NCI-H2029 treated with DMSO at 0.1 percent for 48 hours (cell line): Measurements from ENCODE around the gene LRFN4.

Experiments used
- DNase-seq: peaks from one replicate; lab custom pipeline; 2025; lab: John Stamatoyannopoulos, UW

The LRFN4 gene

DNA sequence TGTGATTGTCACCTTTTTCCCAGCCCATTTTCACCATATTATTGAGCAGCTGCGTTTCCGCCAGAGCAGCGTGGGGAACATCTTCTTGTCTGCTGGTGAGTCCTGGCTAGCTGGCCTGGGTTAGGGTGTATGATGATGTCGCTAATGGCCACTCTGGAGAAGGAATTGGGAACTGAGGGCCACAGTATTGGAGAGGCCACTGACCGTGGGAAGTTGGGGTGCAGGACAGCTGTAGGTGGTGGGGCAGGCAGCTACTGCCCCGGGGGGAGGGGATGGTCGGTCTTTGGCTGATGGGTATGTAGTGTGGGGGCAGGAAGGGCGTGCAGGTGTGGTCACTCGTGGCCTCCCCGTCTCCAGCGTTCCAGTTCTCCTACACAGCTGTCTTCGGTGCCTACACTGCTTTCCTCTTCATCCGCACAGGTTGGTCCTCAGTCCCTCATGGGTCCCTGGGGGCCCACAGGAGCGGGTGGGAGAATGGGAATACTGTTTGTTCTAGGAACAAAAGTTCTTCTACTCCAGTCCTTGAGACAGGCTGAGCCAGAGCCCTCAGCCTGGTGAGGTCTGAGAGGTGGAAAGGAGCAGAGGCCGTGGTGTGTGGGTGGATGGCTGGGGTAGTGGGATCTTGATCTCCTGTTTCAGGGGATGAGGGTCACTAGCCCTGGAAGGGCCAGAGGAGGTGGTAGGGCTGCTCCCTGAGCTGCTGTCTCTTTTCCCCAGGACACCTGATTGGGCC is 11.6 kb upstream of the LRFN4 start:
- DNase-seq: no peak

- DNase-seq: no peak
Observed at GRCh38 chr11:66845876-66846212, 11.0 kb upstream of the LRFN4 start.

DNA sequence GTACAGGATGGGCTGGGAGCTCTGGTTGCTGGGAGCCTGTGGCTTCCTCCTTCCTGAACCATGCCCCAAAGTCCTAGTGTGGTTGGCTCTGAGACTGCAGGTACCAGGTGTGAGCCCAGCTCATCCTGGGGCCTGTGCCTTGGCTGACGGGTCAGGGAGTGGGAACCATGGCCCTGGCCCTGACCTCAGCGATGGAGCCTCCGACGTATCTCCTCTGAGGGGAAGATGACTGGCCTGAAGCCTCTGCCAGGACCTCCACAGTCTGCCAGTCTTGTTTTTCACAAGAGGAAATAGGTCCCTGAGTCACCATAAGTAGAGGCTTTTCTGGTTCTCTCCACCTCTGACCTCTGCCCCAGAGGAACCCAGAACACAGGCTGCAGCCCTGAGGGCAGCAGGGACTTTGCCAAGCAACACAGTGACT is 10.2 kb upstream of the LRFN4 start:
- DNase-seq: no peak

- DNase-seq: no peak
Observed at GRCh38 chr11:66847461-66848232, 9.2 kb upstream of the LRFN4 start.

GRCh38 chr11:66848671-66849500 is 8.0 kb upstream of the LRFN4 start:
- DNase-seq: no peak

DNA sequence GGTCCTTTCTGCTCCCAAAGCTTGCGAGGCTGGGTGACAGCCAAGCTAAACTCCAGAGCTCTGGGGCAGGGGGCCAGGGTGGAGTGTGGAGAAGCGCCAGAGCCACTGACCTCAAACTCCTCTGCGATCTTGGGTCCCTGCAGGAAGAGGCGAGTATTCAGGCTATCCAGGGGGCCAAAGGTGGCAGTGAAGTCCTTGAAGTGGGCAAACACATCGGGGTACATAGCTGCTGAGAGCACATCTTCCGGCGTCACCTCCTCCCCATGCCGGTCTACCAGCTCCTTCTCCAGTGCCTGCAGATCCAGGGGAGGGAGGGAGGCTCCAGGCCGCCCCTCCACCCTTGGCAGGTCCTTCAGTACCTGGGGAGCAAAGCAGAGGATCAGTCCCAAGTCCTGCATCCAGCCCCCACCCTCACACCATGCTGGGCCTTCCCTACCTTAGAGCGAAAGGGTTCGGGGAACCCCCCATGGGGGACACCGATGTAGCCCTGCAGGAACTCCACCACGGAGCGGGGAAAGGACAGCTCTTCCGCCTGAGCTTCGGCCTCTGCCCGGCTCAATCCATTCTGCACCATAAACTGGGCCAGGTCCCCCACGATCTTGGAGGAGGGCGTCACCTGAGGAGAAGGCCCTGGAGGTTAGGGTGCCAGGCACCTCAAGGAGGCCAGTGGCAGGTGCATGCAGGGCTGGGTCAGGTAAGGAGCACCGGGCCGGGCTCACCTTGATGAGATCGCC is 7.2 kb upstream of the LRFN4 start:
- DNase-seq: no peak

- no peak for DNase-seq
Observed at GRCh38 chr11:66850235-66850587, 6.7 kb upstream of the LRFN4 start.

DNA sequence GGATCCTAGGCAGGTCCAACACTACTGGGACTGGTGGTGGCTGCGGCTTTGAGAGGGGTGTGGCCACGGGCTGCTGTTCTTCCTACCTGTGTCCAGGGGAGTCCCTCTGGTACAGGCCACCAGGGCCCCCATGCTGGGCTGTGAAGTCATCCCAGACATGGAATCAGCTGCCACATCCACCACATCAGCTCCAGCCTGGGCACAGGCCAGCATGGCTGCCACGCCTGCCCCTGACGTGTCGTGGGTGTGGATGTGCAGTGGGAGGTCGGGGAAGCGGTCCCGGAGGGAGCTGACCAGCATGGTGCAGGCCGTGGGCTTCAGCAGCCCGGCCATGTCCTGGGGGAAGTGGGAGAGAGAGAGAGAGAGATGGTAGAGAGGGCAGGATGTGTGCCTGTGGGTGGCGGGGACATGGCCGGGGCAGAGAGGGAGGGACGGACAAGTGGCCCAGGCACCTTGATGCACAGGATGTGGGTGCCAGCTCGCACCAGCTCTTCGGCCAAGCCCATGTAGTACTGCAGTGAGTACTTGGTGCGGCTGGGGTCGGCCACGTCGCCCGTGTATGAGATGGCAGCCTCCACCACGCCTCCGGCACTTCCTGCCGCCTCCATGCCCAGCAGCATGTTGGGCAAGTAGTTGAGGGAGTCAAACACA is 6.2 kb upstream of the LRFN4 start:
- no peak for DNase-seq

DNA sequence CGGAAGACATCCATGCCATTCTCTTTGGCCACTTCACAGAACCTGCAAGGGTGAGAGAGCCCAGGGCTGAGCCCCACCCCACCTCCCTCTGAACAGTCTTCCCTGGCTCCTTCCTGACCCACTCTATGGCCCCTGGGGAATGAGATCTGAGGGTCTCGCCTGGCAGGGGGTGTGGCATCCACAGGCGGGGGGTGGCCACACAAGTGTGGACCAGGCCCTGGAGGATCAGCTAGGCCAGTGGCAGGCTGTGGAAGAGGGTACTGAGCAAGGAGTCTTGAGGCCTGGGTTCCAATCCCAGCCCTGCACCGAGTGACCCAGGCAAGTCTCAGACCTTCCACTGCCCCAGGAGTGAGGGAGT is 5.6 kb upstream of the LRFN4 start:
- no peak for DNase-seq

DNA sequence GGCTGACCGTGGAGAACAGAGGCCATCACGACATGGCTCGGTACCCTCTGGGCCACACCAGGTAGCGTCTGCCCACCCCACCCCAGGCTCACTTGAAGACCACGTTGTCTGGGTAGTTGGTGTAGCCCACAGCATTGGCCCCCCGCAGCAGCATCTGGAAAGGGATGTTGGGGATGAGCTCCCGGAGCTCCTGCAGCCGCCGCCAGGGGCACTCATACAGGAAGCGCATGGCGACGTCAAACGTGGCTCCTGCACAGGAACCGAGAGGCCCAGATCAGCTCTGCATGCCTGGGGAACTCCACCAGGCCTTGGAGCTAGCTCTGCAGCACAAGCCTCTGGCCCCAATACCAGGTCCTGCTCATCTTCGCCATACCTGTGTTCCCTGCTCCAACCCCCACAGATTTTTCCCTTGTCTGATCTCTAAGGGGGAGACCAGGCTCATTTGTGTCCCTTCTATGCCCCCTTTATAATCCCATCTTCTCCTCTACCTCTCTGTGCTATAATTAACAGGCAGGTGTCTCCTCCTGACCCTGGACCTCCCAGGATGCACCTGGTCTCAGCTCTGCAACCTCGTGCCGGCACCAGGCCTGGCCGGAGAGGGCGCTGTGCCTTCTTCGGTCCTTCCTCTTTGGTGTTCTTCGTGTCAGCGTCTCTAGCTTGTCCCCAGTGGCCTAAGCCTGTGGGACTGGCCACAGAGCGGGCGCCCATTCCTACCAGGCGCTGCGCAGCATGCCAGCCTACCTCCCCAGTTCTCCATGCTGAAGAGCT is 5.0 kb upstream of the LRFN4 start:
- no peak for DNase-seq

GRCh38 chr11:66852466-66853241 is 4.2 kb upstream of the LRFN4 start:
- DNase-seq: no peak

- DNase-seq: no peak
Observed at GRCh38 chr11:66853242-66854229, 3.3 kb upstream of the LRFN4 start.

DNA sequence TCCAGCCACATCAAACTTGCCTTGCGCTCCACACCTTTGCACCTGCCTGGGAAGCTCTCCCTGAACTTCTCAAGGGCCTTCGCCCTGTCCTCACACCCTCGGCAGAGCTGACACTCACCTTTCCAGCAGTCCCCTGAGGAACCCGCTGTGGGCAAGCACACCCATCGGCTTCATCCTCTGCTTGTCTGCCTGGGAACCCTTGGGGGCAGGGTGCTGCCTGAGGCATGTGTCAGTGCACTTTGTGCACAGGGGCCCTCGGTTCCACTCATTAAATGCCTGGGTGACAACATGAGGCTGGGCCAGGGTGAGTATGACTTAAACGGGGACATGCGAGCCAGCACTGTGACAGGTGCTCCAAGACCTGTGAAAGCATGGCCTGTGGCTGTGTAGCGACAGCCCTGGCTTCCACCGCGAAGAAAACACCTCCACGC is 2.6 kb upstream of the LRFN4 start:
- no peak for DNase-seq

DNA sequence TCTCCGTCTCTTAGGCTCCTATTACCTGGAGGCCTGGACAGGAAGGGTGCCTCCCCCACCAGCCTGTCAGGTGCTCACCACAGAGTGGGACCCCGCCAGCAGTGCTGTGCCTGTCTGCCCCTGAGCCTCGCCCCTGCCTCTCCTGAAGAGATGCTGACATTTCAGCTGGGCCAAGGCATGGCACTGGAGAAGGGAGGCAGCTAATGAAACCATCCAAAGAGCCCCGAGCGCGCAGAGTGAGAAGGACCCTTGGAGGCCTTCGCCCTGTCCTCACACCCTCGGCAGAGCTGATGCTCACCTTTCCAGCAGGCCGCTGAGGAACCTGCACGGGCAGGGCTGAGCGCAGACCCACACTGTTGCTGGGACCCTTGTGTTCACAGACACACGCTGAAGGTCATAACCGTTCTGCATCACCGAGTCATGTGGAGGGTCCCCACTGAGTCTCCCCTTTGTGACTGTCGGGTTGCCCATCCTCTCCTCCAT is 2.1 kb upstream of the LRFN4 start:
- DNase-seq: no peak

DNA sequence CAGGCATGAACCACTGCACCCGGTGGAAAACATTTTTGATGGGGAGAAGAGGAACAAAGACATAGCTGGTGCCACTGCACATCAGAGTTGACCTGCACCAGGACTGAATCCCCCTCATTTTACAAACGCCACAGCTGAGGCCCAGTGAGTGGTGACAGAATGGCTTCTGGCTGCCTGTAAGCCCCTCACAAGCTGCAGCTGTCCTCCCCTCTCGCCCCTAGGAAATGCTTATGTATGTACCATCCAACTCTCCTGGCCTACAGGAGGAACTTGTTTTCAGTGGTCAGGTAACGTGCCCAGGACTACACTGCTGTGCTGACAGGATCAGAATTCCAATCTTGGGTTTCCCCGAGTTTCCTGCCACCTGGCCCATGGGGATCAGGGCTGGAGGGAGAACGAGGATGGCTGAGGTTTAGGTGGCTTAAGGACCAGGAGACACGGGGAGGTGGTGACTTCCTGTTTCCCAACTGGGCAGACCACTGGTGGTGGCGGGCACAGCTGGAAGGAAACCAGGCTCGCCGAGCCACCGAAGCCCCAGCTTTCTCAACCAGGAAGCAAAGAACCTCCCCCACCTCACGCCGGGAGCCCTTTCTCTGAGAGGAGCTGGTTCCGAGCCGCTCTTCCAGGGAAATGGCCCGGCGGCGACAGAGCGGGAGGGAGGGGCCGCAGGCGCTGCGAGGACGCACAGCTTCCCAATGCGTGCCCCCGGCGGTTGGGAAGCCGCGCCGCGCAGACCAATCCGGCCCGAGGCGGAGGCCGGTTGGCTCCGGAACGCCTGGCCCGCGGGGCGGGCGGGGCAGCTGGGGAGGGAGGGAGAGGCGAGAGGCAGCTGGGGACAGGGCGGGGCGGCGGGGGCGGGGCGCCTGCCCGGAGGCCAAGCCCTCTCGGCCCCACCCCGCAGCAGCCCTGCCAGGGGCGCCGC is 1.0 kb upstream of the LRFN4 start:
- peak; percentile 49 for DNase-seq

DNA sequence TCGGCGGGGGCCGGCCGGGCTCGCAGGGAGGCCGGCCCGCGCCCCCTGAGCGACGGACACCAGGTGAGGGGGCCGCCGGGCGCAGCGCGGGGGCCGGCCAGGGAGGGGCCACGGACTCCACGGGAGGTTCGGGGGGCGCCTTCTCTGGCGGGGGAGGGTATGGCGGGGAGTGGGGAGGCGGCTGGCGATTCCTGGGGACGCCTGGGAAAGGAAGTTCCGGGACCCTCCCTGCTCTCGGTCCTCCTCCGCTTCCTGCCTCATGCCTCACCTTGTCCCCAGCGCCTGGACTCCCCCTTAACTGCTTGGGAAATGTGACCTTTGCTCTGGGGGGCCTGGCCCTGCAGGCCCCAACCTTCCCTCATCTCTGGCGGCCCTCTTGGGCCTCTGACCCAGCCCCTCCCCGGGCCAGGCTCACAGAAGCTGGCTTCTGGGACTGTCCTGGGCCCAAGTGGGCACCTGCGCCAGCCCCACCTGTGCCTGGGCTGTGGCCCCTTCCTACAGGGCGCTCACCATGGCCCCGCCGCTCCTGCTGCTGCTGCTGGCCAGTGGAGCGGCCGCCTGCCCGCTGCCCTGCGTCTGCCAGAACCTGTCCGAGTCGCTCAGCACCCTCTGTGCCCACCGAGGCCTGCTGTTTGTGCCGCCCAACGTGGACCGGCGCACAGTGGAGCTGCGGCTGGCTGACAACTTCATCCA is 516 bp downstream of the LRFN4 start:
- no peak for DNase-seq

- no peak for DNase-seq
Observed at GRCh38 chr11:66857927-66858185, 992 bp downstream of the LRFN4 start.
